ENCODE results near the gene VASP.

- TF ChIP-seq, protein P1, sequence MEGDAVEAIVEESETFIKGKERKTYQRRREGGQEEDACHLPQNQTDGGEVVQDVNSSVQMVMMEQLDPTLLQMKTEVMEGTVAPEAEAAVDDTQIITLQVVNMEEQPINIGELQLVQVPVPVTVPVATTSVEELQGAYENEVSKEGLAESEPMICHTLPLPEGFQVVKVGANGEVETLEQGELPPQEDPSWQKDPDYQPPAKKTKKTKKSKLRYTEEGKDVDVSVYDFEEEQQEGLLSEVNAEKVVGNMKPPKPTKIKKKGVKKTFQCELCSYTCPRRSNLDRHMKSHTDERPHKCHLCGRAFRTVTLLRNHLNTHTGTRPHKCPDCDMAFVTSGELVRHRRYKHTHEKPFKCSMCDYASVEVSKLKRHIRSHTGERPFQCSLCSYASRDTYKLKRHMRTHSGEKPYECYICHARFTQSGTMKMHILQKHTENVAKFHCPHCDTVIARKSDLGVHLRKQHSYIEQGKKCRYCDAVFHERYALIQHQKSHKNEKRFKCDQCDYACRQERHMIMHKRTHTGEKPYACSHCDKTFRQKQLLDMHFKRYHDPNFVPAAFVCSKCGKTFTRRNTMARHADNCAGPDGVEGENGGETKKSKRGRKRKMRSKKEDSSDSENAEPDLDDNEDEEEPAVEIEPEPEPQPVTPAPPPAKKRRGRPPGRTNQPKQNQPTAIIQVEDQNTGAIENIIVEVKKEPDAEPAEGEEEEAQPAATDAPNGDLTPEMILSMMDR (IDR thresholded peaks at IDR 0.05) = no peak
- TF ChIP-seq POLR2AphosphoS5 (IDR thresholded peaks at IDR 0.05) (peak; percentile 87 to 99), EP300 (IDR thresholded peaks at IDR 0.05) (peak; percentile 28)
Measured at GRCh38 chr19:45467456-45468158, 39.7 kb upstream of the VASP start, which contains the start of gene FOSB.
